HG02885 (cell line): Measurements from ENCODE around the gene MED7.
A peak's percentile ranks its signal among the peaks of the same experiment; 100 is the strongest.
"Not testable (repeated sequence)": the region's sequence is repeated elsewhere in the genome, so short reads cannot be mapped to it uniquely, and the experiment has no call there.

ENCODE experiments used
- ATAC-seq: cut with Tn5 transposase; IDR thresholded peaks from one replicate; pipeline ENCODE4 v1.9.1; 2021; ENCODE audit warnings: mild to moderate bottlenecking; ENCODE audit not compliant: unreplicated experiment, poor library complexity

The MED7 gene, protein sequence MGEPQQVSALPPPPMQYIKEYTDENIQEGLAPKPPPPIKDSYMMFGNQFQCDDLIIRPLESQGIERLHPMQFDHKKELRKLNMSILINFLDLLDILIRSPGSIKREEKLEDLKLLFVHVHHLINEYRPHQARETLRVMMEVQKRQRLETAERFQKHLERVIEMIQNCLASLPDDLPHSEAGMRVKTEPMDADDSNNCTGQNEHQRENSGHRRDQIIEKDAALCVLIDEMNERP

GRCh38 chr5:157142317-157143126 is at the start of gene MED7:
Gene MED7, minus strand, starts transcription at chr5:157142865. Its CDS starts 3,434 bp downstream, at chr5:157139431.
- ATAC-seq = peak; percentile 100

GRCh38 chr5:157189223-157189622 is 46.6 kb upstream of the MED7 start:
- ATAC-seq = peak; percentile 90

DNA sequence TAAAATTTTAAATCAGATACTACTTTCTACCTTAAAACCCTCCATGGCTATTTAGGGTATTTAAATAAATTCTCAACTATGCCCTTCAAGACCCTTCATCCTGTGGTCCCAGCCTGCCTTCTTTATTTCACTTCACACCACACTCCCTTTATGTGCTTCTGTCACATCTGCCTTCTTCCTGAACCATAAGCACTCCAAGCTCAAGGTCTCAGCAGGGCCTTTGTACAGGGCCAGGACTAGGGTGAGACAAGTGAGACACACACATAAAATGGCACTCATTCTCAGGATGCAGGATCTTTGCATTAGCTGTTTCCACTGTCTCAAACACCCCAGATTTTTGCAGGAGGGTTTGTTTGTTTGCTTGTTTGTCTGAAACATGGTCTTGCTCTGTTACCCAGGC is 45.6 kb upstream of the MED7 start:
- no peak for ATAC-seq

DNA sequence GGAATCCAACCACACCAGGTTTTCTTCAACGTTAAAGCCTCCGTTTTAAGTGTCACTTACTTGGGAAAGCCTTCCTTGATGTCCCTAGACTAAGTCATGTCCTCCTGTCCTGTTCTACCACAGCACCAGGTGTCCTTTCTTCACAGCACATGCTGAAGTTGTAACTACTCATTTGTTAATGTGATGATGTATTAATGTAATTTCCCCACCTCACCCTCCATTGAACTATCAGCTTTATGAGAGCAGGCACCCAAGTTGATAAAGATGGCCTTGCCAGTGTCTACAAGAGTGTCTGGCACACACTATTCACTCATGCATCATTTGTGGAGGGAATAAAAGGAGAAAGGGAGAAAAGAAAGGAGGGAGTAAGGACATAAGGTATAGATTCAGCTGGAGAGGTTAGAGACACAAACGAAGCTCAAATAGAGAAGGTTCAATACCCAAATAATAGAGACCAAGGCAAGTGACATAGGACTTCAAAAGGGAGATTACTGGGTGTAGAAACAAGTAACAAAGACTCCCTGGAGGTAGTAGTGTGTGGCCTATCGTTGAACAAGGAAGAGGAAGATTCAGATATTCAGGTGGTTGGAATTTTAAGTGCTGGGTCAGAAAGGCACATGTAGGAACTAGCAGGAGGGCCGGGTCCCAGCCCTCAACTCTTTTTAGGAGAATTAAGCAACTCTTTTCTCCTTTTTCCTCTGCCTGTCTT is 44.5 kb upstream of the MED7 start:
- ATAC-seq = no peak

GRCh38 chr5:157186309-157187045 is 43.8 kb upstream of the MED7 start:
- no peak for ATAC-seq

DNA sequence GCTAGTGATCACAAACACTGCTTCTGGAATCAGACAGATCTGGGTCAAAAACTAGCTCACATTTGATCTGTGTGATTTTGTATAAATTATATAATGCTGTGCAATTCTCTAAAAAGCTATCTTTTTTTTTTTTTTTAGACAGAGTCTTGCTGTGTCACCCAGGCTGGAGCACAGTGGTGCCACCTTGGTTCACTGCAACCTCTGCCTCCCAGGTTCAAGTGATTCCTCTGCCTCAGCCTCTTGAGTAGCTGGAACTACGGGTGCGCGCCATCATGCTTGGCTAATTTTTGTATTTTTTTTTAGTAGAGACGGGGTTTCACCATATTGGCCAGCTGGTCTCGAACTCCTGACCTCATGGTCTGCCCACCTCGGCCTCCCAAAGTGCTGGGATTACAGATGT is 42.5 kb upstream of the MED7 start:
- ATAC-seq = not testable (repeated sequence)

- no peak for ATAC-seq
These were observed 41.5 kb upstream of the MED7 start for GRCh38 chr5:157184117-157184670.

GRCh38 chr5:157182143-157182757 is 39.6 kb upstream of the MED7 start:
- no peak for ATAC-seq

DNA sequence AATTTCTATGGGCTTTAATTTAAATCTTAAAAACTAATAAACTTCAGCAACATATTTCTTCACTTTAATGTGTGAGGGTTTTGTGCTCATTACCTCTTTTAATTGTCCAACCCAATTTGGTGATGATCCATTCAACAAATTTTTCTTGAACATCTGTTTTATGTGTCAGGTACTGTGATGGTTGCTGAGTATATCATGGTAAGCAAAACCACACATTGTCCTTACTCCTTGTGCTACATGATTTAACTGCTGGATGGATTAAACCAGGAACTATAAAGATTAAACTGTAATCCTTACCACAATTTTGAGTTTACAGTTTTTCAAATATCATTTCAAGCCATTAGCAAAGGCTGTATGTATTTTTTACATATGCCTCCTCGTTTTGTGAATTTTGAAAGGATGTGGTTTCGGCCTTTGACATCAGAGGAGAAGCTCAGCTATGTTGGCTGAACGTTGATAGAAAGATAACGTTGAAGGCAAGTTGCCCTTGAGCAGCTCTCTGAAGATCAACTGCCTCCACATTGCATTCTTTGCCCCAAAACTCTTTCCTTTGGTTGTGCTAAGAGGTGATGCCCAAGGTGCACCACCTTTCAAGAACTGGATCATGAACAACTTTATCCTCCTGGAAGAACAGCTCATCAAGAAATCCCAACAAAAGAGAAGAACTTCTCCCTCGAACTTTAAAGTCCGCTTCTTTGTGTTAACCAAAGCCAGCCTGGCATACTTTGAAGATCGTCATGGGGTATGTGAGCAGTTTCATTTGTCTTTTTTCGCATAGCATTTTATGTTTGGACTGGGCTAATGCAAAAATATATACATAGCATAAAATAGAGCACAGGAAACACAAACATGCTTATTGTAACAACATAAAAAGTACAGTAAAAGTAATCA is 38.0 kb upstream of the MED7 start, which contains the start of gene ITK:
Gene ITK (plus strand): TSS at position 467 of the 891 bp plus-strand sequence. CDS start 138 bp downstream, at position 605.
- no peak for ATAC-seq

- no peak for ATAC-seq
These were observed 36.3 kb upstream of the MED7 start for GRCh38 chr5:157178966-157179365.

GRCh38 chr5:157177953-157178352 is 35.3 kb upstream of the MED7 start:
- ATAC-seq = no peak

GRCh38 chr5:157175071-157175612 is 32.5 kb upstream of the MED7 start:
- no peak for ATAC-seq

DNA sequence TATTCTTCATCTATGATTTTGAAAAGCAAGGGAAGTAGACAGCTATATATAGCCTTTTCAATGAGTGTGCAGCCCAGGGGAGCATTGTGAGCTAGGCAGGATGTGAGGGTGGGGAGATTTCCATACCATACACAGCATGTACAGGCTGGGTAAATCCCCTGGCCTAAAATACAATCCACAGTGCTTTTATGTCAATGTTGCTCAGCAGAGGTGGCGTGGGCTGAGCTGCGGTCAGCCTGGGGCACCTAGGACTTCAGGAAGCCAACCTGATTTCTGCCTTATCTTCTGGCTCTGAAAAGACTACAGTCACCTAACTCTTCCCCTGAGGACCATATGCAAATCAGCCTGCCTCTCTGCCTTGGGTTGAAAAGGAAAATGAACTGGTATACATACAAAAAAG is 29.7 kb upstream of the MED7 start:
- ATAC-seq = peak; percentile 99

- no peak for ATAC-seq
These were observed 25.6 kb upstream of the MED7 start for GRCh38 chr5:157168286-157168685.

DNA sequence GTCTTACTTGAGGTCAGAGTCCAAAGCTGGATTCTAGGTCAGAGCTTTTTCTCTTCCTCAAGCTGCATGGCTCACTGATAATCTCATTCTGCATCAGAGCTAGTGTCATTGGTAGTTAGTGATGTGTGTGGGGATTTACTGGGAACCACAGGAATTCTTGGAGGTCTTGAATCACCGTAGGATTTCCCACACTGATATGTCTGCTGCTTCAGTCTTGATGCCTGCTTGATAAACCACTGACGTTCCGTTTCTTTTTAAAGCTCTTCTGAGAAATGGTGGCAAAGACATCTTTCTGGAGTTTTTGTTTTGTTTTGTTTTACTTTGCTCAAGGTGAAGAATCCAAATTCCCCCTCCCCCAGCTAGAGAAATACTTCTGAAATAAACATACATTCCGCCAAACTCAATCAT is 24.6 kb upstream of the MED7 start:
- ATAC-seq = no peak

DNA sequence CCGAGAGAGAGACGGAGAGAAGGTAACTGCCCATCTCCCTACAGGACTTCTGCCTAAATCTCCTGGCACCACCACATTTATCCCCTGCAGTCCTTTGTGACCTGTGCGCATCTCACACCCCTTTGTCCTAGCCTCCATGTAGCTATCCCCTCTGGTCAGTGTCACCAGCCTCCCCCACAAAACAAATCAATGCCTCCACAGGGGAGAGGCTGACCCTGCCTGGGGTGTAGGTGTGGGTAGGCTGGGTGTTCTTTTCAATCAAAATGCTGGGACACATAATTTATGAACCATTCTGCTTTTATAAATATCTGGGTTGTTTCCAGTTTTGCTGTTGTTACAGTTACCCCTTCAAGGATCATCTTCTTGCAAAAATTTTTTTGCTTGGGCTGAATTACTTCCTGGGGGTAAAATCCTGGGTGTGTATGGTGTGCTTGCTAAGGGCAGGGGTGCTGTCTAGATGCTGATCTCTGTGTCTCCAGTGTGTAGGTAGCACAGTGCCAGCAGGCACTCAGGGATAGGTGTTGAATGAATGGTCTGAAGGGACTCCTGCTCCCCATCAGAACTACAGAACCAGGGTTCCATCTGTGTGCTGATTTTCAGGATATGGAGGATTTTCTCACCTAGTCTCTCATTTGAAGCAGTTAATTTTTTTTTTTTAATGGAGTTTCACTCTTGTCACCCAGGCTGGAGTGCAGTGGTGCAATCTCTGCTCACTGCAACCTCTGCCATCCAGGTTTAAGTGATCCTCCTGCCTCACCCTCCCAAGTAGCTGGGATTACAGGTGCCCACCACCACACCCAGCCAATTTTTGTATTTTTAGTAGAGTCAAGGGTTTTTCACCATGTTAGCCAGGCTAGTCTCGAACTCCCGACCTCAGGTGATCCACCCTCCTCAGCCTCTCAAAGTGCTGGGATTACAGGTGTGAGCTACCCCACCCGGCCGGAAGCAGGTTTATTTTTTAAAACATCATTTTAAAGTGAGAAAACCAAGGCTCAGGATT is 23.8 kb upstream of the MED7 start, which contains the start of gene GARIN3:
Gene GARIN3 (minus strand): TSS at position 51 of the 1,000 bp plus-strand sequence. CDS start 96 bp downstream, outside the sequence.
- ATAC-seq = no peak

- no peak for ATAC-seq
These were observed 23.0 kb upstream of the MED7 start for GRCh38 chr5:157165668-157166067.
